SK-N-MC (cell line): ENCODE data around the gene GNG12.

Source experiments
- EZH2 ChIP-seq: fragments of 200-600 bp; sonication (generic); IDR thresholded peaks from one replicate; pipeline ENCODE4 v1.6.1; 2017; ENCODE audit warnings: antibody characterized with exemption
- POLR2AphosphoS5 ChIP-seq: IDR thresholded peaks from 2 replicates; pipeline ENCODE4 v1.6.1; 2012; ENCODE audit warnings: mild to moderate bottlenecking, low read depth, low read length, borderline replicate concordance

GRCh38 chr1:67840449-67840848 is 7.2 kb upstream of the GNG12 start:
- no peak for TF ChIP-seq POLR2AphosphoS5
- TF ChIP-seq EZH2 = no peak
